HEK293T (cell line): ENCODE data around the gene WDR83.

Experiments
- CTCF ChIA-PET: fragments of 350-600 bp; formaldehyde crosslinking; extraction: SDS; loops from one replicate; lab custom pipeline; 2021; ENCODE audit warnings: antibody characterized with exemption, inconsistent platforms; lab: Yijun Ruan, JAX
- POLR2A ChIA-PET: fragments of 350-600 bp; formaldehyde crosslinking; extraction: SDS; loops from one replicate; lab custom pipeline; 2020; ENCODE audit warnings: antibody characterized with exemption, inconsistent platforms; lab: Yijun Ruan, JAX
- DNase-seq: peaks from one replicate; pipeline ENCODE4 v3.0.0; 2012; ENCODE audit warnings: mixed read lengths; ENCODE audit errors: extremely low spot score
- ARNT ChIP-seq: fragments of 450-650 bp; IDR thresholded peaks from 2 replicates; pipeline ENCODE4 v1.6.1; 2017; ENCODE audit warnings: mild to moderate bottlenecking
- BHLHE40 ChIP-seq: fragments of 450-650 bp; IDR thresholded peaks from 2 replicates; pipeline ENCODE4 v1.6.1; 2016; ENCODE audit warnings: mild to moderate bottlenecking, moderate library complexity, borderline replicate concordance
- CTBP1 ChIP-seq: fragments of 450-650 bp; IDR thresholded peaks from 2 replicates; pipeline ENCODE4 v1.6.1; 2016; ENCODE audit warnings: borderline replicate concordance
- ELF4 ChIP-seq: fragments of 450-650 bp; IDR thresholded peaks from 2 replicates; pipeline ENCODE4 v1.6.1; 2017; ENCODE audit warnings: antibody characterized with exemption
- FOXA1 ChIP-seq: fragments of 450-650 bp; IDR thresholded peaks from 2 replicates; pipeline ENCODE4 v1.6.1; 2016; ENCODE audit warnings: mild to moderate bottlenecking
- FOXK2 ChIP-seq: fragments of 450-650 bp; IDR thresholded peaks from 2 replicates; pipeline ENCODE4 v1.6.1; 2016; ENCODE audit warnings: mild to moderate bottlenecking
- FOXM1 ChIP-seq: fragments of 450-650 bp; IDR thresholded peaks from 2 replicates; pipeline ENCODE4 v1.6.1; 2017; ENCODE audit warnings: mild to moderate bottlenecking, borderline replicate concordance
- HDGF ChIP-seq: fragments of 450-650 bp; IDR thresholded peaks from 2 replicates; pipeline ENCODE4 v1.6.1; 2017; ENCODE audit warnings: antibody characterized with exemption, borderline replicate concordance
- L3MBTL2 ChIP-seq: fragments of 450-650 bp; conservative IDR thresholded peaks from 2 replicates; pipeline ENCODE4 v1.6.1; 2016; ENCODE audit warnings: mild to moderate bottlenecking
- LEF1 ChIP-seq: fragments of 450-650 bp; IDR thresholded peaks from 2 replicates; pipeline ENCODE4 v1.6.1; 2017; ENCODE audit warnings: mild to moderate bottlenecking, borderline replicate concordance
- NFRKB ChIP-seq: fragments of 450-650 bp; IDR thresholded peaks from 2 replicates; pipeline ENCODE4 v1.6.1; 2016; ENCODE audit warnings: mild to moderate bottlenecking, moderate library complexity
- SP1 ChIP-seq: fragments of 450-650 bp; IDR thresholded peaks from 2 replicates; pipeline ENCODE4 v1.6.1; 2017
- SUZ12 ChIP-seq: fragments of 450-650 bp; IDR thresholded peaks from 2 replicates; pipeline ENCODE4 v1.6.1; 2016; ENCODE audit warnings: mild to moderate bottlenecking
- TARDBP ChIP-seq: fragments of 450-650 bp; IDR thresholded peaks from 2 replicates; pipeline ENCODE4 v1.6.1; 2016
- ZNF384 ChIP-seq: fragments of 450-650 bp; IDR thresholded peaks from 2 replicates; pipeline ENCODE4 v1.6.1; 2016
- TF ChIP-seq, protein P1 (sequence below): fragments of 450-650 bp; IDR thresholded peaks from 2 replicates; pipeline ENCODE4 v1.6.1; 2016

The WDR83 gene

DNA sequence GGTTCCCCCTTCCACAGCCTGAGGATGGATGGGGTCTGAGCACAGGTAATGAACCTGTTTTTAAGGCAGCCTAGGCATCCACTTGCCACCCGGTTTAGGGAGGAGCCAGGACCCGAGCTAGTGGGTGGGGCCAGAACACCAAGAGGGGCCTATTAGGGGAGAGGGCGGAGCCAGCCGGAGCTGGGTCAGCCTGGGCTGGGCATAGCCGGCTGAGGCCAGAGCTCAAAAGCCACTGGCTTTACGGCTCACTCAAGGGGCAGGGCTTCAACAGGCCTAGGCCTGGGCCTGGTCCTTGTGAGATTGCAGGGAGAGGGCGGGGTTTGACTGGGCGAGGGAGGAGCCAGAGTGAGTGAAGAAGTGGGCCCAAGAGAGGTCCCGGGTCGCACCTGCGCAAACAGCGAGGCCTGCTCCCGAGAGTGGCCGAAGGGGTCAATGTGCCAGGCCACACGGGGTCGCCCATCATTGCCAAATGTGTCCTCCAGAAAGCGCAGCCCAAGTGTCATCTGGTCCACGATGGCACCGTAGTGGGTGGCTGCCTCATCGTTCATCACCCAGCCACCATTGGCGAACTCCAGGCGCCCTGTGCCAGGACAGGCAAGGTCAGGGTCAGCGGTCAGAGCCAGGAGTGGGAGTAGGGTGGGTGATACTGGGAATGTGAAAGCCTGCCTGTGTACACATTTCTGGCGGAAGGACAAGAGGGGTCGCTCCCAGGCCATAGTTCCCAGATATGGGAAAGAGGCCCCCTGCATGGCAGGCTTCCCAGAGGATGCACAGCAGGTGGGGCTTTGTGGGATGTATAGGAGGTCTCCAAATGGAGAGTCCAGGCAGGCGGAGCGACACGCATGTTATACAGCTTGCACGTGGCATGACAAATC is 2.0 kb upstream of the WDR83 start:
- TF ChIP-seq CTBP1 (no peak), ZNF384 (no peak), TARDBP (no peak), L3MBTL2 (no peak), FOXM1 (no peak), FOXA1 (no peak), ARNT (no peak), FOXK2 (no peak)
- peak; percentile 51 for DNase-seq
- ChIA-PET CTCF (no interaction called here), POLR2A (interaction anchor here (0.6 kb wide), 1 partner anchor 54 kb away, joined by 3 read pairs; the partner anchor contains the start of genes ZNF490 and ZNF791)

DNA sequence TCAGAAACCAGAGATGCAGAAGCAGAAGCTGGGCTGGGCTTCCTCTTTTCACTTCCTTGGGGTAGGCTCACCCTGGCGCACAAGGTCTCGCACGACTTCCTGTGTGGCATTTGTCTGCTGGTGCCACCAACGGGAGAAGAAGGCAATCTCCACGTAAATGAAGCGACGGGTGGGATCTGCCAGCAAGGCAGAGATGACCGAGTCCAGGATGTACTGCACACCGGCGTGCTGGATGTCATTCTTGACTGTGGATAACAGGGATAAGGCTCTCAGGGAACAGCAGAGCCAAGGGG is 1.4 kb upstream of the WDR83 start:
- POLR2A ChIA-PET = interaction anchor here (1.7 to 2.1 kb wide), 2 partner anchors 16 to 54 kb away, joined by 9 to 12 read pairs; partner anchors contain the start of genes DHPS, ZNF490 and ZNF791
- CTCF ChIA-PET = no interaction called here
- TF ChIP-seq HDGF = no peak
- no peak for TF ChIP-seq ARNT
- TF ChIP-seq FOXK2 = no peak
- no peak for TF ChIP-seq FOXM1
- no peak for TF ChIP-seq NFRKB
- TF ChIP-seq TARDBP = no peak
- no peak for TF ChIP-seq L3MBTL2
- TF ChIP-seq CTBP1 = no peak
- no peak for TF ChIP-seq FOXA1
- no peak for TF ChIP-seq ELF4
- TF ChIP-seq, protein P1, sequence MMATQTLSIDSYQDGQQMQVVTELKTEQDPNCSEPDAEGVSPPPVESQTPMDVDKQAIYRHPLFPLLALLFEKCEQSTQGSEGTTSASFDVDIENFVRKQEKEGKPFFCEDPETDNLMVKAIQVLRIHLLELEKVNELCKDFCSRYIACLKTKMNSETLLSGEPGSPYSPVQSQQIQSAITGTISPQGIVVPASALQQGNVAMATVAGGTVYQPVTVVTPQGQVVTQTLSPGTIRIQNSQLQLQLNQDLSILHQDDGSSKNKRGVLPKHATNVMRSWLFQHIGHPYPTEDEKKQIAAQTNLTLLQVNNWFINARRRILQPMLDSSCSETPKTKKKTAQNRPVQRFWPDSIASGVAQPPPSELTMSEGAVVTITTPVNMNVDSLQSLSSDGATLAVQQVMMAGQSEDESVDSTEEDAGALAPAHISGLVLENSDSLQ = no peak
- TF ChIP-seq SP1 = no peak
- no peak for TF ChIP-seq BHLHE40
- no peak for TF ChIP-seq LEF1
- no peak for TF ChIP-seq SUZ12
- TF ChIP-seq ZNF384 = no peak

DNA sequence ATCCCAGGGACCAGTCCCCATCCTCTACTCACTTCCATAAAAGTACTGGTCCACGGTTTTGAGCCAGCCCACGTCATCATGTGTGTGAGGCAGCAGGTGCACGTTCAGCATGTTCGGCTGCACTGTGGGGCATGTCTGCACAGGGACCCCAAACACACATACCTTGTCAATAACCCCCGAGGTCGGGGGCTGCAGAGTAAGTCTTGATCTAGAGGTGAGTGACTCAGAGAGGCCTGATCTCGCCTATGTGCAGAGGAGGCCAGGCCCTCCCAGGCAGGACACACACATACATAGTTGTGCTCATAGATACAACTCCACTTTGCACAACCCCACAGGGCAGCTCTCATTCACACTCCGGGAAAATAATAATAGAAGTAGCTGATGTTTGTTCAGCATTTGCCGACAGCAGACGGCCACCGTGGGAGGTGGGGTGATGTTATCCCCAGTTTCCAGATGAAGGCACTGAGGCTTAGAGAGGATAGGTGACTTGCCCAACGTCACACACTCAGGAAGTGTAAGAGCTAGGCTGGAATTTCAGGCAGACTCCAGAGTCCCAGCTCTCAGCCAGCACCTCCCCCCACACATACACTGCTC is 839 bp upstream of the WDR83 start:
- CTCF ChIA-PET = no interaction called here
- TF ChIP-seq FOXK2 (no peak), FOXA1 (no peak)
- POLR2A ChIA-PET = interaction anchor here (1.2 to 2.1 kb wide), 3 partner anchors 11 to 55 kb away, joined by 4 to 12 read pairs (median 9); partner anchors contain the start of genes DHPS, ZNF490 and ZNF791
- DNase-seq = no peak

More for the DNA sequence above, 1.4 kb upstream of the WDR83 start:
- no peak for DNase-seq

DNA sequence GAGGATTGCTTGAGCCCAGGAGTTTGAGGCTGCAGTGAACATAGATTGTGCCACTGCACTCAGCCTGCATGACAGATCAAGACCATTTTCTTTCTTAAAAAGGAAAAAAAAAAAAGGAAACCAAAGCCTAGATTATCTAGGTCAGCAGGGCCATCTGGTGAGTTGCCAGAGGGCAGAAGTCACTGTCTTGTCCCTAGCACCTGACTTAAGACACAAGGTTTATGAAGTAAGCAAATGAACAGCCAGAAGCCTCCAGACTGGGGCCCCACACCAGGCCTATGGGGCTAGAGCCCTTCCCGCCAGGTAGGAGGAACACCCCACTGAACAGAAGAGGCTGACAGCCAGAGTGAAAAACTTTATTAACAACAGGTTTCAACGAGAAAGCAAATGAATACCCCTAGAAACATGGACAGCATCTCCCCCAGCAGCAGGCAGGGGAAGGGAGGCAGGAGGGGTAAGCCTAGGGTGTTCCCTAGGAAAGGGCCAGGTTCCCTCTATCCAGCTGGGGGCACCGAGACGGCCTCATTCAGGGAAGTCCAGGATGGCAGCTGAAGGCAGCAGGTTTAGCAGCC is 1.2 kb downstream of the WDR83 start:
- DNase-seq = no peak
- TF ChIP-seq, protein P1 = no peak
- ChIA-PET CTCF (no interaction called here), POLR2A (interaction anchor here (0.9 kb wide), 1 partner anchor 28 kb away, joined by 3 read pairs; the partner anchor contains the start of gene FBXW9)

DNA sequence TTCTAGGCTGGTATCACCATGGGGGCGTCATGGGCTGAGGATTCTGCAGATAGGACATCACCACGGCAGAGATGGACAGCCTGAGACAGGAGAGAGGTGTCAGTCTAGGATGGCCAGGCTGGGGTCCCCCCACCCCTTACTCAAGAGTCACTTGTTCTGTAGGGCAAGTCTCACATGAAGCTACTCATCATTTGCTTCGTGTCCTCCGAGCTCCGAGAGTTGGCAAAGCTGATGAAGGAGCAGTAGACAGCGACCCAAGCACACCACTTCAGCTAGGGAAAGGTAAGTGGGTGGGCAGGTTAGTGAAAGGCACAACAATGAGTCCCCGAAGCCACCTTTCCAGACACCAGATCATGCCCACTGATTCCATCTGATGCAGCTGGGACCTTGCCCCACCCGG is 1.7 kb downstream of the WDR83 start:
- no peak for DNase-seq
- CTCF ChIA-PET = no interaction called here
- no peak for TF ChIP-seq HDGF
- no peak for TF ChIP-seq FOXA1
- TF ChIP-seq FOXK2 = no peak
- TF ChIP-seq SP1 = no peak
- TF ChIP-seq CTBP1 = no peak
- TF ChIP-seq, protein P1 = no peak
- TF ChIP-seq LEF1 = no peak
- no peak for TF ChIP-seq ELF4
- TF ChIP-seq ARNT = no peak
- no peak for TF ChIP-seq NFRKB
- TF ChIP-seq L3MBTL2 = no peak
- TF ChIP-seq TARDBP = no peak
- no peak for TF ChIP-seq ZNF384
- TF ChIP-seq BHLHE40 = no peak
- TF ChIP-seq FOXM1 = no peak
- TF ChIP-seq SUZ12 = no peak
- POLR2A ChIA-PET = interaction anchor here (0.9 to 1.7 kb wide), 4 partner anchors 10 to 59 kb away, joined by 3 to 9 read pairs (median 5); partner anchors contain the start of genes DHPS and FBXW9

DNA sequence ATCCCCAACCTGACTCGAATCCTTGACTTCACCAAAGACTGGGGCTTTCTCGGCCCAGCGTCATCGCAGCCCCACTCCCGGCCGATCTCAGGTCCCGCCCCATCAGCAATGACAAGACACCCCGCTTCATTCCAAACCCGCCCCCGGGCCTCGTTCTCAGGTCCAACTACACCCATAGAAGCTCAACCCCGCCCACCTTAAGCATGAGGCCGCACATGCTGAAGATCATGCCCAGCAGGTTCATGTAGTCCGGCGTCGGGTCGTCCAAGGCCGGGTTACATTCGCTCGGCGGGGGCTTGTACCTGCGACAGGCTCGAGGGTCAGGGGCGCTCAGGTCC is 2.3 kb downstream of the WDR83 start:
- CTCF ChIA-PET = no interaction called here
- POLR2A ChIA-PET = interaction anchor here (0.8 to 1.7 kb wide), 6 partner anchors 9 to 174 kb away, joined by 3 to 9 read pairs (median 4); partner anchors contain the start of genes DHPS, FBXW9, ZNF490 and ZNF791

More for the DNA sequence above, 2.3 kb downstream of the WDR83 start:
- TF ChIP-seq TARDBP = no peak
- TF ChIP-seq HDGF = no peak
- TF ChIP-seq ARNT = no peak
- TF ChIP-seq SP1 = no peak
- no peak for TF ChIP-seq FOXM1
- TF ChIP-seq ELF4 = no peak
- TF ChIP-seq FOXK2 = no peak
- no peak for TF ChIP-seq SUZ12
- TF ChIP-seq L3MBTL2 = no peak
- TF ChIP-seq, protein P1 = no peak
- TF ChIP-seq FOXA1 = no peak
- TF ChIP-seq LEF1 = no peak
- no peak for TF ChIP-seq BHLHE40
- TF ChIP-seq ZNF384 = no peak
- TF ChIP-seq NFRKB = no peak
- no peak for TF ChIP-seq CTBP1
- no peak for DNase-seq
